HEK293 (cell line): ENCODE results near the gene CSF3R.
"Not testable (repeated sequence)": the region's sequence is repeated elsewhere in the genome, so short reads cannot be mapped to it uniquely, and the experiment has no call there.

Source experiments
- CTCF ChIA-PET: fragments of 350-600 bp; formaldehyde crosslinking; extraction: SDS; loops from one replicate; lab custom pipeline; 2021; ENCODE audit warnings: antibody characterized with exemption; lab: Yijun Ruan, JAX
- POLR2A ChIA-PET: fragments of 300-600 bp; formaldehyde crosslinking; extraction: SDS; loops from one replicate; lab custom pipeline; 2020; ENCODE audit warnings: antibody characterized with exemption, inconsistent platforms; lab: Yijun Ruan, JAX
- H3K27ac ChIP-seq: fragments of 200-500 bp; sonication (Bioruptor generic); 2 replicates; pipeline ENCODE4 v1.5.1; 2014; ENCODE audit warnings: low read depth, low read length, control low read depth, inconsistent platforms; ENCODE audit errors: extremely low read depth
- H3K36me3 ChIP-seq, 2 experiments: fragments of 200-500 bp in 1 of 2; sonication (Bioruptor generic) in 1 of 2; 1 replicate in 1 of 2; 2 replicates in 1 of 2; pipeline ENCODE4 v1.5.1; 2014 to 2017; ENCODE audit warnings: inconsistent platforms in 2 of 2, low read length in 2 of 2; ENCODE audit not compliant: control insufficient read depth in 2 of 2, insufficient read depth in 1 of 2
- H3K4me1 ChIP-seq: fragments of 200-500 bp; sonication (Bioruptor generic); 2 replicates; pipeline ENCODE4 v1.5.1; 2014; ENCODE audit warnings: mild to moderate bottlenecking, low read length, inconsistent platforms; ENCODE audit not compliant: control insufficient read depth, insufficient read depth
- H3K4me3 ChIP-seq: 2 replicates; pipeline ENCODE4 v1.5.1; 2011; ENCODE audit warnings: low read depth, mild to moderate bottlenecking, control low read depth, low read length, moderate library complexity
- H3K9me3 ChIP-seq: fragments of 200-500 bp; sonication (Bioruptor generic); 2 replicates; pipeline ENCODE4 v1.5.1; 2014; ENCODE audit warnings: low read depth, low read length, inconsistent platforms; ENCODE audit not compliant: control insufficient read depth, insufficient read depth
- AEBP2 ChIP-seq: fragments of 450-650 bp; formaldehyde crosslinking; IDR thresholded peaks from 2 replicates; pipeline ENCODE4 v1.5.1; 2016; ENCODE audit warnings: missing biosample characterization, missing genetic modification characterization, borderline replicate concordance
- BCL11A ChIP-seq: fragments of 450-650 bp; formaldehyde crosslinking; IDR thresholded peaks from 2 replicates; pipeline ENCODE4 v1.5.1; 2016; ENCODE audit warnings: low read depth, missing biosample characterization, missing genetic modification characterization
- GLIS2 ChIP-seq: fragments of 450-650 bp; formaldehyde crosslinking; IDR thresholded peaks from 2 replicates; pipeline ENCODE4 v1.5.1; 2016; ENCODE audit warnings: missing biosample characterization, missing genetic modification characterization
- PRDM10 ChIP-seq: fragments of 450-650 bp; formaldehyde crosslinking; IDR thresholded peaks from 2 replicates; pipeline ENCODE4 v1.5.1; 2016; ENCODE audit warnings: missing biosample characterization, missing genetic modification characterization
- PRDM2 ChIP-seq: fragments of 450-650 bp; formaldehyde crosslinking; IDR thresholded peaks from 2 replicates; pipeline ENCODE4 v1.5.1; 2016; ENCODE audit warnings: missing biosample characterization, missing genetic modification characterization, borderline replicate concordance
- ZNF121 ChIP-seq: fragments of 450-650 bp; formaldehyde crosslinking; IDR thresholded peaks from 2 replicates; pipeline ENCODE4 v1.5.1; 2016; ENCODE audit warnings: missing biosample characterization, missing genetic modification characterization
- ZNF148 ChIP-seq: fragments of 450-650 bp; formaldehyde crosslinking; IDR thresholded peaks from 2 replicates; pipeline ENCODE4 v1.5.0; 2017; ENCODE audit warnings: missing biosample characterization, missing genetic modification characterization, borderline replicate concordance
- ZNF302 ChIP-seq: fragments of 450-650 bp; formaldehyde crosslinking; IDR thresholded peaks from 2 replicates; pipeline ENCODE4 v1.5.1; 2016; ENCODE audit warnings: missing biosample characterization, missing genetic modification characterization, low read depth
- ZNF366 ChIP-seq: fragments of 450-650 bp; formaldehyde crosslinking; conservative IDR thresholded peaks from 2 replicates; pipeline ENCODE4 v1.5.1; 2016; ENCODE audit warnings: missing biosample characterization, missing genetic modification characterization
- ZNF37A ChIP-seq: fragments of 450-650 bp; IDR thresholded peaks from 2 replicates; pipeline ENCODE4 v1.5.1; 2018; ENCODE audit warnings: missing biosample characterization, missing genetic modification characterization
- ZNF391 ChIP-seq: fragments of 450-650 bp; formaldehyde crosslinking; IDR thresholded peaks from 2 replicates; pipeline ENCODE4 v1.5.1; 2016; ENCODE audit warnings: low read depth, missing biosample characterization, missing genetic modification characterization, borderline replicate concordance
- ZNF426 ChIP-seq: fragments of 450-650 bp; formaldehyde crosslinking; IDR thresholded peaks from 2 replicates; pipeline ENCODE4 v1.5.1; 2017; ENCODE audit warnings: missing biosample characterization, missing genetic modification characterization, mild to moderate bottlenecking, inconsistent platforms, moderate library complexity
- ZNF501 ChIP-seq: fragments of 450-650 bp; formaldehyde crosslinking; IDR thresholded peaks from 2 replicates; pipeline ENCODE4 v1.5.1; 2016; ENCODE audit warnings: missing biosample characterization, missing genetic modification characterization
- ZNF561 ChIP-seq: fragments of 450-650 bp; IDR thresholded peaks from 2 replicates; pipeline ENCODE4 v1.5.1; 2018; ENCODE audit warnings: missing biosample characterization, missing genetic modification characterization, borderline replicate concordance
- ZNF571 ChIP-seq: fragments of 450-650 bp; formaldehyde crosslinking; IDR thresholded peaks from 2 replicates; pipeline ENCODE4 v1.5.0; 2017; ENCODE audit warnings: missing biosample characterization, missing genetic modification characterization
- ZNF664 ChIP-seq: fragments of 450-650 bp; formaldehyde crosslinking; IDR thresholded peaks from 2 replicates; pipeline ENCODE4 v1.5.1; 2016; ENCODE audit warnings: missing biosample characterization, missing genetic modification characterization
- ZNF76 ChIP-seq: fragments of 450-650 bp; formaldehyde crosslinking; IDR thresholded peaks from 2 replicates; pipeline ENCODE4; 2016; ENCODE audit warnings: low read depth, missing biosample characterization, missing genetic modification characterization, borderline replicate concordance

The CSF3R gene

GRCh38 chr1:36511220-36511619 is 28.5 kb upstream of the CSF3R start:
- POLR2A ChIA-PET, H3K27ac ChIP-seq, H3K4me1 ChIP-seq, H3K4me3 ChIP-seq, H3K36me3 ChIP-seq, H3K9me3 ChIP-seq: not testable (repeated sequence)
- peak; percentile 51; the same call in 1 of the 2 replicates for TF ChIP-seq ZNF121
- CTCF ChIA-PET = interaction anchor here (0.6 kb wide), 1 partner anchor 906 kb away, joined by 3 read pairs; no protein-coding TSS in a partner anchor

- Histone ChIP-seq H3K4me1 (no peaks in the 10 kb centered on the region), H3K36me3 (no peaks in the 10 kb centered on the region), H3K9me3 (no peaks in the 10 kb centered on the region), H3K27ac (no peak overlapping the region), H3K4me3 (no peak overlapping the region)
- ChIA-PET POLR2A (no interaction called here), CTCF (no interaction called here)
- TF ChIP-seq PRDM10 (no peak), ZNF76 (tag by site-specific recombination) (no peak), ZNF561 (tag by site-specific recombination) (no peak), PRDM2 (no peak), GLIS2 (tag by site-specific recombination) (no peak), ZNF426 (no peak), ZNF664 (tag by site-specific recombination) (no peak)
Measured at GRCh38 chr1:36510418-36510817, 27.7 kb upstream of the CSF3R start.

- TF ChIP-seq ZNF148 (no peak), ZNF366 (tag by site-specific recombination) (no peak), ZNF302 (no peak), ZNF571 (tag by site-specific recombination) (no peak), AEBP2 (tag by site-specific recombination) (no peak), ZNF501 (no peak), ZNF391 (tag by site-specific recombination) (no peak), ZNF37A (tag by site-specific recombination) (no peak), BCL11A (tag by site-specific recombination) (no peak)
Measured at GRCh38 chr1:36508257-36508656, 25.5 kb upstream of the CSF3R start.

More at GRCh38 chr1:36508257-36508656, 25.5 kb upstream of the CSF3R start:
- POLR2A ChIA-PET = no interaction called here
- no peak overlapping the region for H3K27ac ChIP-seq
- no peaks in the 10 kb centered on the region for H3K9me3 ChIP-seq
- H3K4me3 ChIP-seq = no peak overlapping the region
- no peaks in the 10 kb centered on the region for H3K4me1 ChIP-seq
- H3K36me3 ChIP-seq = no peaks in the 10 kb centered on the region
- CTCF ChIA-PET = interaction anchor here (2.7 kb wide), 1 partner anchor 8 kb away, joined by 17 read pairs; no protein-coding TSS in a partner anchor
